ENCODE measurements around the gene DDAH1.
"Not testable (repeated sequence)": the region's sequence is repeated elsewhere in the genome, so short reads cannot be mapped to it uniquely, and the experiment has no call there.

DDAH1 gene

GRCh38 chr1:85470130-85470529 lies 5.2 kb upstream of the DDAH1 start:
- DNase-seq (ENCODE audit: low read depth) = not testable (repeated sequence)

- DNase-seq (ENCODE audit: low read depth) = no peak
These were observed 3.1 kb upstream of the DDAH1 start for GRCh38 chr1:85467929-85468540.

GRCh38 chr1:85467036-85467435 lies 2.1 kb upstream of the DDAH1 start:
- no peak for DNase-seq (ENCODE audit: low read depth)

GRCh38 chr1:85465786-85466134 lies 801 bp upstream of the DDAH1 start:
- DNase-seq (ENCODE audit: low read depth) = no peak

- DNase-seq (ENCODE audit: low read depth) = no peak
These were observed 361 bp downstream of the DDAH1 start for GRCh38 chr1:85464497-85465098.

- DNase-seq (ENCODE audit: low read depth) = no peak
These were observed 1.0 kb downstream of the DDAH1 start for GRCh38 chr1:85463731-85464496.

- DNase-seq (ENCODE audit: low read depth) = no peak
These were observed 1.9 kb downstream of the DDAH1 start for GRCh38 chr1:85462931-85463649.

- no peak for DNase-seq (ENCODE audit: low read depth)
These were observed 3.6 kb downstream of the DDAH1 start for GRCh38 chr1:85461216-85461918.

- DNase-seq (ENCODE audit: low read depth) = no peak
These were observed 4.3 kb downstream of the DDAH1 start for GRCh38 chr1:85460555-85461088.

GRCh38 chr1:85459290-85459689 lies 5.7 kb downstream of the DDAH1 start:
- DNase-seq (ENCODE audit: low read depth) = no peak

- DNase-seq (ENCODE audit: low read depth) = no peak
These were observed 10.7 kb downstream of the DDAH1 start for GRCh38 chr1:85454214-85454613.

- DNase-seq (ENCODE audit: low read depth) = no peak
These were observed 11.2 kb downstream of the DDAH1 start for GRCh38 chr1:85453640-85454194.

GRCh38 chr1:85452948-85453347 lies 12.0 kb downstream of the DDAH1 start:
- no peak for DNase-seq (ENCODE audit: low read depth)

GRCh38 chr1:85451236-85451830 lies 13.6 kb downstream of the DDAH1 start:
- DNase-seq (ENCODE audit: low read depth) = no peak

- DNase-seq (ENCODE audit: low read depth) = no peak
These were observed 14.1 kb downstream of the DDAH1 start for GRCh38 chr1:85450832-85451231.

GRCh38 chr1:85449356-85449755 lies 15.6 kb downstream of the DDAH1 start:
- DNase-seq (ENCODE audit: low read depth) = no peak

GRCh38 chr1:85448358-85448757 lies 16.6 kb downstream of the DDAH1 start:
- no peak for DNase-seq (ENCODE audit: low read depth)

GRCh38 chr1:85447006-85447943 lies 17.7 kb downstream of the DDAH1 start:
- no peak for DNase-seq (ENCODE audit: low read depth)

GRCh38 chr1:85445906-85446305 lies 19.1 kb downstream of the DDAH1 start:
- DNase-seq (ENCODE audit: low read depth) = no peak

GRCh38 chr1:85444381-85444780 lies 20.6 kb downstream of the DDAH1 start:
- no peak for DNase-seq (ENCODE audit: low read depth)

Measured in T follicular helper cell (primary cell).